Measurements from ENCODE around the gene SPINK6.

Gene SPINK6

GRCh38 chr5:148221508-148221907, 18.7 kb downstream of the SPINK6 start:
- peaks cover 34% of the 10 kb centered on the region for H3K27me3 ChIP-seq (ENCODE audit: insufficient read depth, low read length)
- H2AFZ ChIP-seq (ENCODE audit: low read length, unreplicated experiment), result no peak overlapping the region
- no peaks in the 10 kb centered on the region for H3K36me3 ChIP-seq (ENCODE audit: insufficient read depth, low read length)
- no peaks in the 10 kb centered on the region for H3K4me1 ChIP-seq (ENCODE audit: control insufficient read depth, insufficient read depth, low read length, unreplicated experiment)
- H3K27ac ChIP-seq (ENCODE audit: low read depth, low read length), result no peak overlapping the region
- no peak overlapping the region for H3K4me3 ChIP-seq (ENCODE audit: low read depth, low read length)
- H3K79me2 ChIP-seq (ENCODE audit: control insufficient read depth, insufficient read depth, low read length, unreplicated experiment), result no peaks in the 10 kb centered on the region

- H3K4me1 ChIP-seq (ENCODE audit: control insufficient read depth, insufficient read depth, low read length, unreplicated experiment), result no peaks in the 10 kb centered on the region
- H3K79me2 ChIP-seq (ENCODE audit: control insufficient read depth, insufficient read depth, low read length, unreplicated experiment), result no peaks in the 10 kb centered on the region
- H3K27me3 ChIP-seq (ENCODE audit: insufficient read depth, low read length), result peaks cover 34% of the 10 kb centered on the region
- H3K27ac ChIP-seq (ENCODE audit: low read depth, low read length), result no peak overlapping the region
- H2AFZ ChIP-seq (ENCODE audit: low read length, unreplicated experiment), result no peak overlapping the region
- no peak overlapping the region for H3K4me3 ChIP-seq (ENCODE audit: low read depth, low read length)
- H3K36me3 ChIP-seq (ENCODE audit: insufficient read depth, low read length), result no peaks in the 10 kb centered on the region
Measured at GRCh38 chr5:148224117-148224742, 21.4 kb downstream of the SPINK6 start.

- no peak overlapping the region for H3K4me3 ChIP-seq (ENCODE audit: low read depth, low read length)
- H3K27me3 ChIP-seq (ENCODE audit: insufficient read depth, low read length), result peaks cover 16% of the 10 kb centered on the region
- H3K36me3 ChIP-seq (ENCODE audit: insufficient read depth, low read length), result no peaks in the 10 kb centered on the region
- H3K27ac ChIP-seq (ENCODE audit: low read depth, low read length), result no peak overlapping the region
- H2AFZ ChIP-seq (ENCODE audit: low read length, unreplicated experiment), result no peak overlapping the region
- no peaks in the 10 kb centered on the region for H3K4me1 ChIP-seq (ENCODE audit: control insufficient read depth, insufficient read depth, low read length, unreplicated experiment)
- H3K79me2 ChIP-seq (ENCODE audit: control insufficient read depth, insufficient read depth, low read length, unreplicated experiment), result no peaks in the 10 kb centered on the region
Measured at GRCh38 chr5:148228392-148228984, 25.6 kb downstream of the SPINK6 start.

GRCh38 chr5:148229840-148230239, 27.0 kb downstream of the SPINK6 start:
- no peaks in the 10 kb centered on the region for H3K36me3 ChIP-seq (ENCODE audit: insufficient read depth, low read length)
- H3K27ac ChIP-seq (ENCODE audit: low read depth, low read length), result no peak overlapping the region
- peaks cover 8% of the 10 kb centered on the region for H3K27me3 ChIP-seq (ENCODE audit: insufficient read depth, low read length)
- H2AFZ ChIP-seq (ENCODE audit: low read length, unreplicated experiment), result no peak overlapping the region
- H3K4me1 ChIP-seq (ENCODE audit: control insufficient read depth, insufficient read depth, low read length, unreplicated experiment), result no peaks in the 10 kb centered on the region
- no peak overlapping the region for H3K4me3 ChIP-seq (ENCODE audit: low read depth, low read length)
- no peaks in the 10 kb centered on the region for H3K79me2 ChIP-seq (ENCODE audit: control insufficient read depth, insufficient read depth, low read length, unreplicated experiment)

- H3K4me3 ChIP-seq (ENCODE audit: low read depth, low read length), result no peak overlapping the region
- no peak overlapping the region for H2AFZ ChIP-seq (ENCODE audit: low read length, unreplicated experiment)
- peaks cover 4% of the 10 kb centered on the region for H3K27me3 ChIP-seq (ENCODE audit: insufficient read depth, low read length)
Measured at GRCh38 chr5:148230240-148230639, 27.4 kb downstream of the SPINK6 start.

GRCh38 chr5:148237785-148238417, 35.1 kb downstream of the SPINK6 start:
- H3K27me3 ChIP-seq (ENCODE audit: insufficient read depth, low read length), result peaks cover 27% of the 10 kb centered on the region
- no peak overlapping the region for H3K4me3 ChIP-seq (ENCODE audit: low read depth, low read length)
- no peaks in the 10 kb centered on the region for H3K4me1 ChIP-seq (ENCODE audit: control insufficient read depth, insufficient read depth, low read length, unreplicated experiment)
- no peaks in the 10 kb centered on the region for H3K36me3 ChIP-seq (ENCODE audit: insufficient read depth, low read length)
- no peak overlapping the region for H2AFZ ChIP-seq (ENCODE audit: low read length, unreplicated experiment)
- H3K79me2 ChIP-seq (ENCODE audit: control insufficient read depth, insufficient read depth, low read length, unreplicated experiment), result no peaks in the 10 kb centered on the region
- no peak overlapping the region for H3K27ac ChIP-seq (ENCODE audit: low read depth, low read length)

More at GRCh38 chr5:148230240-148230639, 27.4 kb downstream of the SPINK6 start:
- H3K79me2 ChIP-seq (ENCODE audit: control insufficient read depth, insufficient read depth, low read length, unreplicated experiment), result no peaks in the 10 kb centered on the region
- H3K4me1 ChIP-seq (ENCODE audit: control insufficient read depth, insufficient read depth, low read length, unreplicated experiment), result no peaks in the 10 kb centered on the region
- no peak overlapping the region for H3K27ac ChIP-seq (ENCODE audit: low read depth, low read length)
- no peaks in the 10 kb centered on the region for H3K36me3 ChIP-seq (ENCODE audit: insufficient read depth, low read length)

- H3K4me1 ChIP-seq (ENCODE audit: control insufficient read depth, insufficient read depth, low read length, unreplicated experiment), result no peaks in the 10 kb centered on the region
Measured at GRCh38 chr5:148238418-148238794, 35.6 kb downstream of the SPINK6 start, which contains the start of gene MARCOL. Gene MARCOL (plus strand): TSS chr5:148238525. CDS start chr5:148238598, 73 bp downstream.

GRCh38 chr5:148248894-148249293, 46.1 kb downstream of the SPINK6 start:
- H3K27me3 ChIP-seq (ENCODE audit: insufficient read depth, low read length), result peaks cover 6% of the 10 kb centered on the region; the same call in 1 of the 2 replicates
- no peaks in the 10 kb centered on the region for H3K79me2 ChIP-seq (ENCODE audit: control insufficient read depth, insufficient read depth, low read length, unreplicated experiment)
- H3K4me1 ChIP-seq (ENCODE audit: control insufficient read depth, insufficient read depth, low read length, unreplicated experiment), result no peaks in the 10 kb centered on the region
- H2AFZ ChIP-seq (ENCODE audit: low read length, unreplicated experiment), result no peak overlapping the region
- no peak overlapping the region for H3K27ac ChIP-seq (ENCODE audit: low read depth, low read length)
- no peaks in the 10 kb centered on the region for H3K36me3 ChIP-seq (ENCODE audit: insufficient read depth, low read length)
- no peak overlapping the region for H3K4me3 ChIP-seq (ENCODE audit: low read depth, low read length)

More at GRCh38 chr5:148238418-148238794, 35.6 kb downstream of the SPINK6 start, which contains the start of gene MARCOL:
- Histone ChIP-seq H3K79me2 (ENCODE audit: control insufficient read depth, insufficient read depth, low read length, unreplicated experiment) (no peaks in the 10 kb centered on the region), H3K36me3 (ENCODE audit: insufficient read depth, low read length) (no peaks in the 10 kb centered on the region), H3K4me3 (ENCODE audit: low read depth, low read length) (no peak within 1 kb of the TSS), H3K27me3 (ENCODE audit: insufficient read depth, low read length) (peaks cover 27% of the 10 kb centered on the region), H3K27ac (ENCODE audit: low read depth, low read length) (no peak within 1 kb of the TSS), H2AFZ (ENCODE audit: low read length, unreplicated experiment) (no peak within 1 kb of the TSS)

- H3K36me3 ChIP-seq (ENCODE audit: insufficient read depth, low read length), result no peaks in the 10 kb centered on the region
- H2AFZ ChIP-seq (ENCODE audit: low read length, unreplicated experiment), result no peak overlapping the region
- H3K79me2 ChIP-seq (ENCODE audit: control insufficient read depth, insufficient read depth, low read length, unreplicated experiment), result no peaks in the 10 kb centered on the region
- no peak overlapping the region for H3K4me3 ChIP-seq (ENCODE audit: low read depth, low read length)
- no peaks in the 10 kb centered on the region for H3K4me1 ChIP-seq (ENCODE audit: control insufficient read depth, insufficient read depth, low read length, unreplicated experiment)
- peaks cover 3% of the 10 kb centered on the region; the same call in 1 of the 2 replicates for H3K27me3 ChIP-seq (ENCODE audit: insufficient read depth, low read length)
- no peak overlapping the region for H3K27ac ChIP-seq (ENCODE audit: low read depth, low read length)
Measured at GRCh38 chr5:148255456-148255855, 52.6 kb downstream of the SPINK6 start.

GRCh38 chr5:148259288-148259687, 56.4 kb downstream of the SPINK6 start:
- H3K27ac ChIP-seq (ENCODE audit: low read depth, low read length), result no peak overlapping the region
- H3K27me3 ChIP-seq (ENCODE audit: insufficient read depth, low read length), result peaks cover 3% of the 10 kb centered on the region; the same call in 1 of the 2 replicates
- no peak overlapping the region for H3K4me3 ChIP-seq (ENCODE audit: low read depth, low read length)
- H2AFZ ChIP-seq (ENCODE audit: low read length, unreplicated experiment), result no peak overlapping the region
- no peaks in the 10 kb centered on the region for H3K4me1 ChIP-seq (ENCODE audit: control insufficient read depth, insufficient read depth, low read length, unreplicated experiment)
- H3K79me2 ChIP-seq (ENCODE audit: control insufficient read depth, insufficient read depth, low read length, unreplicated experiment), result no peaks in the 10 kb centered on the region
- no peaks in the 10 kb centered on the region for H3K36me3 ChIP-seq (ENCODE audit: insufficient read depth, low read length)
